H1 (cell line): ENCODE results near the gene RADIL. TPM values are rescaled to one million over a fixed set of nuclear protein-coding genes. Genes with fewer than 3 reads are reported as not detected.

Source experiments
- CTCF ChIA-PET: fragments of 300-600 bp; sonication (Branson Sonifier 250); formaldehyde crosslinking; loops from one replicate; lab custom pipeline; 2021; ENCODE audit not compliant: partially characterized antibody; lab: Charles Lee
- POLR2A ChIA-PET: fragments of 300-600 bp; sonication (Branson Sonifier 250); formaldehyde crosslinking; loops from one replicate; lab custom pipeline; 2021; ENCODE audit warnings: inconsistent platforms; ENCODE audit not compliant: partially characterized antibody; lab: Charles Lee
- DNase-seq, 2 experiments: peaks; one replicate each; pipeline versions ENCODE4 v3.0.0 to v3.0.0-alpha.2; 2010 to 2022; ENCODE audit warnings: low spot score in 2 of 2, low read depth in 1 of 2, mixed read lengths in 1 of 2
- FAIRE-seq: peaks from 2 replicates; lab custom pipeline; 2011; peaks lifted over from hg19 to GRCh38; lab: Jason Lieb, UNC
- H2AFZ ChIP-seq: 2 replicates; pipeline ENCODE4 v1.8.1; 2012; ENCODE audit warnings: low read length, inconsistent platforms
- H2AK5ac ChIP-seq: 2 replicates; pipeline ENCODE4 v1.6.1; 2013; ENCODE audit warnings: low read depth, low read length
- H2BK120ac ChIP-seq: replicated peaks from 2 replicates; pipeline ENCODE3; 2013; ENCODE audit warnings: low read depth, low read length, inconsistent platforms
- H2BK12ac ChIP-seq: 2 replicates; pipeline ENCODE4 v1.6.1; 2013; ENCODE audit warnings: low read depth, low read length
- H2BK15ac ChIP-seq: 2 replicates; pipeline ENCODE4 v1.6.1; 2013; ENCODE audit warnings: low read length
- H2BK20ac ChIP-seq: 2 replicates; pipeline ENCODE4 v1.6.1; 2013; ENCODE audit warnings: low read length
- H2BK5ac ChIP-seq: 2 replicates; pipeline ENCODE4 v1.6.1; 2013; ENCODE audit warnings: low read depth, low read length
- H3K14ac ChIP-seq: 2 replicates; pipeline ENCODE4 v1.6.1; 2013; ENCODE audit warnings: inconsistent platforms; ENCODE audit not compliant: insufficient read length
- H3K18ac ChIP-seq: 2 replicates; pipeline ENCODE4 v1.6.1; 2013; ENCODE audit warnings: low read length; ENCODE audit errors: extremely low read depth
- H3K23ac ChIP-seq: 2 replicates; pipeline ENCODE4 v1.6.1; 2013; ENCODE audit warnings: inconsistent platforms; ENCODE audit not compliant: insufficient read length
- H3K23me2 ChIP-seq: 2 replicates; pipeline ENCODE4 v1.6.1; 2013; ENCODE audit warnings: low read depth, low read length
- H3K27ac ChIP-seq: 2 replicates; pipeline ENCODE4 v1.6.1; 2011; ENCODE audit warnings: low read depth, low read length, inconsistent platforms
- H3K27me3 ChIP-seq, 4 experiments: replicated peaks in 1 of 4; 1 replicate in 1 of 4; 2 replicates in 3 of 4; pipeline versions ENCODE4 v1.6.1 to v1.8.1; 2011 to 2013; ENCODE audit warnings: low read length in 3 of 4, mild to moderate bottlenecking in 3 of 4, inconsistent platforms in 2 of 4, mixed read lengths in 2 of 4, moderate library complexity in 1 of 4; ENCODE audit not compliant: control insufficient read depth in 3 of 4, insufficient read depth in 3 of 4; ENCODE audit errors: extremely low read depth in 1 of 4
- H3K36me3 ChIP-seq, 4 experiments: 2 replicates each; pipeline versions ENCODE4 v1.6.1 to v1.8.1; 2011 to 2013; ENCODE audit warnings: mild to moderate bottlenecking in 4 of 4, low read length in 3 of 4, moderate library complexity in 2 of 4, control low read depth in 1 of 4, inconsistent platforms in 1 of 4; ENCODE audit not compliant: insufficient read depth in 4 of 4, control insufficient read depth in 2 of 4
- H3K4ac ChIP-seq: replicated peaks from 2 replicates; pipeline ENCODE3; 2013; ENCODE audit warnings: low read length, low read depth, mixed read lengths, inconsistent platforms; ENCODE audit not compliant: insufficient read length
- H3K4me1 ChIP-seq, 4 experiments: replicated peaks in 1 of 4; 1 replicate in 1 of 4; 2 replicates in 3 of 4; pipeline versions ENCODE4 v1.6.1 to v1.8.1; 2011 to 2013; ENCODE audit warnings: low read length in 3 of 4, inconsistent platforms in 2 of 4, mixed read lengths in 1 of 4; ENCODE audit not compliant: insufficient read depth in 4 of 4, control insufficient read depth in 3 of 4
- H3K4me2 ChIP-seq, 2 experiments: 2 replicates each; pipeline versions ENCODE4 v1.6.1 to v1.8.1; 2011 to 2013; ENCODE audit warnings: low read depth in 2 of 2, low read length in 2 of 2, control low read depth in 1 of 2, inconsistent platforms in 1 of 2, mild to moderate bottlenecking in 1 of 2; ENCODE audit not compliant: insufficient read depth in 1 of 2
- H3K4me3 ChIP-seq, 4 experiments: fragments of 200-600, 300-600 bp in 1 of 4; sonication (generic), shearing (Covaris generic), sonication (Bioruptor Twin) in 1 of 4; 2 replicates each; pipeline versions ENCODE4 v1.5.1 to v1.8.1; 2011 to 2016; ENCODE audit warnings: low read length in 4 of 4, low read depth in 3 of 4, control low read depth in 2 of 4, inconsistent platforms in 2 of 4, mild to moderate bottlenecking in 2 of 4, mixed read lengths in 1 of 4, moderate library complexity in 1 of 4; ENCODE audit not compliant: insufficient read depth in 2 of 4; ENCODE audit errors: extremely low read depth in 1 of 4
- H3K56ac ChIP-seq: replicated peaks from 2 replicates; pipeline ENCODE3; 2013; ENCODE audit warnings: low read depth, mild to moderate bottlenecking, mixed read lengths, low read length, inconsistent platforms; ENCODE audit not compliant: insufficient read length
- H3K79me1 ChIP-seq: 2 replicates; pipeline ENCODE4 v1.6.1; 2013; ENCODE audit warnings: low read depth, low read length, control low read depth
- H3K79me2 ChIP-seq, 2 experiments: 2 replicates each; pipeline versions ENCODE4 v1.6.1 to v1.8.1; 2012 to 2013; ENCODE audit warnings: low read length in 2 of 2, mild to moderate bottlenecking in 2 of 2, inconsistent platforms in 1 of 2; ENCODE audit not compliant: insufficient read depth in 2 of 2, control insufficient read depth in 1 of 2
- H3K9ac ChIP-seq, 4 experiments: replicated peaks in 1 of 4; 1 replicate in 1 of 4; 2 replicates in 3 of 4; pipeline versions ENCODE4 v1.6.1 to v1.8.1; 2011 to 2013; ENCODE audit warnings: low read depth in 3 of 4, low read length in 3 of 4, control low read depth in 2 of 4, mild to moderate bottlenecking in 2 of 4, moderate library complexity in 2 of 4, inconsistent platforms in 1 of 4; ENCODE audit errors: extremely low read depth in 1 of 4
- H3K9me3 ChIP-seq, 2 experiments: 2 replicates each; pipeline versions ENCODE4 v1.6.1 to v1.8.1; 2012 to 2013; ENCODE audit warnings: mild to moderate bottlenecking in 2 of 2, moderate library complexity in 2 of 2, control low read depth in 1 of 2, inconsistent platforms in 1 of 2, low read depth in 1 of 2, low read length in 1 of 2, mixed read lengths in 1 of 2; ENCODE audit not compliant: insufficient read depth in 2 of 2
- H4K20me1 ChIP-seq, 2 experiments: replicated peaks in 1 of 2; 2 replicates each; pipeline versions ENCODE3 to v1.8.1; 2011 to 2013; ENCODE audit warnings: inconsistent platforms in 2 of 2, low read length in 2 of 2, mild to moderate bottlenecking in 1 of 2; ENCODE audit not compliant: insufficient read depth in 2 of 2, control insufficient read depth in 1 of 2
- H4K5ac ChIP-seq: 2 replicates; pipeline ENCODE4 v1.6.1; 2013; ENCODE audit warnings: low read length, low read depth, mixed read lengths, inconsistent platforms; ENCODE audit not compliant: insufficient read length
- H4K8ac ChIP-seq: 2 replicates; pipeline ENCODE4 v1.8.0; 2013; ENCODE audit warnings: mild to moderate bottlenecking, moderate library complexity, low read length, inconsistent platforms; ENCODE audit not compliant: insufficient read depth; ENCODE audit errors: extremely low read depth
- H4K91ac ChIP-seq: replicated peaks from 2 replicates; pipeline ENCODE3; 2013; ENCODE audit warnings: low read length, mixed read lengths, inconsistent platforms; ENCODE audit not compliant: insufficient read length
- CBX5 ChIP-seq: fragments of 300-800, 300-1000 bp; sonication (generic); IDR thresholded peaks from 2 replicates; pipeline ENCODE4 v1.7.1; 2016; ENCODE audit warnings: antibody characterized with exemption, low read length, low read depth
- CEBPB ChIP-seq: IDR thresholded peaks from 2 replicates; pipeline ENCODE4 v1.6.1; 2012; ENCODE audit warnings: low read depth, low read length
- CTBP2 ChIP-seq: IDR thresholded peaks from 2 replicates; pipeline ENCODE4 v1.7.0; 2011; ENCODE audit warnings: borderline replicate concordance, mild to moderate bottlenecking, moderate library complexity, mixed read lengths, low read length; ENCODE audit not compliant: insufficient read depth, insufficient read length
- EGR1 ChIP-seq: IDR thresholded peaks from 2 replicates; pipeline ENCODE4 v1.6.1; 2011; ENCODE audit warnings: low read depth, low read length, borderline replicate concordance
- HDAC2 ChIP-seq, 2 experiments: fragments of 300-600 bp in 1 of 2; sonication (generic) in 1 of 2; IDR thresholded peaks; 2 replicates each; pipeline ENCODE4 v1.6.1; 2011 to 2012; ENCODE audit warnings: low read depth in 2 of 2, low read length in 2 of 2, mild to moderate bottlenecking in 2 of 2, moderate library complexity in 2 of 2, borderline replicate concordance in 1 of 2, inconsistent platforms in 1 of 2
- SIN3A ChIP-seq, 2 experiments: IDR thresholded peaks in 1 of 2; conservative IDR thresholded peaks in 1 of 2; 2 replicates each; pipeline ENCODE4 v1.6.1; 2011 to 2012; ENCODE audit warnings: low read length in 2 of 2, improper control_type of control experiment in 1 of 2, low read depth in 1 of 2, mild to moderate bottlenecking in 1 of 2
- TAF7 ChIP-seq: optimal IDR thresholded peaks from 2 replicates; pipeline ENCODE3; 2011; ENCODE audit warnings: low read depth, mild to moderate bottlenecking, inconsistent platforms, low read length, moderate library complexity, borderline replicate concordance
- TCF12 ChIP-seq: IDR thresholded peaks from 2 replicates; pipeline ENCODE4 v1.6.1; 2011; ENCODE audit warnings: low read depth, mild to moderate bottlenecking, low read length
- TEAD4 ChIP-seq: IDR thresholded peaks from 2 replicates; pipeline ENCODE4 v1.6.1; 2012; ENCODE audit warnings: low read depth, low read length, inconsistent platforms, mixed read lengths
- WGBS, 2 experiments: shearing (Covaris generic) in 1 of 2; methylation state at CpG; one replicate each; pipeline versions ENCODE4 v1.1.6 to v1.1.7; 2013 to 2015; ENCODE audit warnings: low lambda C conversion rate in 2 of 2, mixed read lengths in 2 of 2, inconsistent platforms in 1 of 2, low coverage in 1 of 2, missing lambda C conversion rate in 1 of 2; ENCODE audit not compliant: insufficient replicate concordance in 2 of 2, insufficient coverage in 1 of 2, insufficient read length in 1 of 2; ENCODE audit errors: extremely low coverage in 1 of 2, missing lambda C conversion rate in 1 of 2; 5-methylcytosine and 5-hydroxymethylcytosine counted together
- polyA plus RNA-seq, 7 experiments: library from polyadenylated mRNA; depleted of rRNA in 3 of 7; stranded (reverse) in 5 of 7; unstranded in 2 of 7; fragments of >200 nt in 5 of 7; fragments of 200-250 nt in 2 of 7; gene quantifications; 1 replicate in 5 of 7; 2 replicates in 1 of 7; 4 replicates in 1 of 7; pipeline versions ENCODE4 v1.2.1 to v1.2.3, GENCODE V29; 2011 to 2013; ENCODE audit warnings: missing spikeins in 2 of 7, mixed read lengths in 2 of 7
- total RNA-seq: library from RNA; stranded (reverse); fragmentation: NEBNext Ultra II Directional; extraction: Animal tissue kit (Norgen Biotek cat#: 25700); gene quantifications from 2 replicates; pipeline ENCODE4 v1.2.1, GENCODE V29; 2021

Gene RADIL
- total and polyA plus RNA-seq, 2 of the 8 experiments (the other 6 are each of a cell fraction or from before 2014, with no cell fraction given), result 5.0 to 5.4 TPM

DNA sequence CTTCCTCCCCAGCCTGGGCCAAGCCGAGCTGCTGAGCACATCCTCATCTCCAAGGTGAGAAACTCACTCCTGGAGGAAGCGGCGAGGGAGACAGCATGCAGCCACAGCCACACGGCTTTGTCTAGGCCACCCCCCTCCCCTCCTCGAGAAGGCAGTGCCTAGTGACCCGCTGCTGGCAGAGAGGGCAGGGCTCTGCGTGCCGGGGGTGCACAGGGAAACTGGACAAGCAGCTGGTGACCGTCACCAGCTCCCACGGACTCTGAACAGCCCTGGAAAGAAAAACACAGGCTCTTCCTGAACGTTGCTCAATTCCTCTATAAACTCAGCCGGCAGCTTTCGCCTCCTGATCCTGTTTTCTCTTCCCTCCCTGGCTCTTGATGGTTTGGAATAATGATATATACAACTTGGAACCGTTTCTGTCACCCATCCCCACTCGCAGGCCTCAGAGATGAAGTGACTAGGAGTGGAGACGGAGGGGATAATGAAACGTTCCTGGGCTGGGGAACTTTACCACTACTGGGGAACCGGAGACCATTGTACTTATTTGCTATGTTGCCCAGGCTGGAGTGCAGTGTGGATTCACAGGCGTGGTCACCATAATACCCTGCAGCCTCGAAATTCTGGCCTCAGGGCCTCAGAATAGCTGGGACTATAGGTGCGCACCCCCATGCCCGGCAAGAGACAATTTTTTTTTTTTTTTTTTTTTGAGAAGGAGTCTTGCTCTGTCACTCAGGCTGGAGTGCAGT lies 41.0 kb downstream of the RADIL start:
- POLR2A ChIA-PET, result no interaction called here

More for the DNA sequence above, 41.0 kb downstream of the RADIL start:
- Histone ChIP-seq H3K14ac (no peak overlapping the region), H3K23ac (no peak overlapping the region), H3K27me3 (no peaks in the 10 kb centered on the region), H2BK120ac (no peak overlapping the region), H2BK15ac (no peak overlapping the region), H3K79me1 (no peaks in the 10 kb centered on the region), H4K5ac (no peak overlapping the region), H4K8ac (no peak overlapping the region), H3K4ac (no peak overlapping the region), H3K23me2 (0 out of 2 replicates have a peak, but pooled peaks cover under 1% of the 10 kb centered on the region), H2AK5ac (no peak overlapping the region), H3K4me2 (no peak overlapping the region), H3K79me2 (no peaks in the 10 kb centered on the region), H3K9ac (no peak overlapping the region), H2AFZ (no peak overlapping the region), H3K9me3 (no peaks in the 10 kb centered on the region), H3K4me3 (no peak overlapping the region), H2BK5ac (no peak overlapping the region), H3K18ac (no peak overlapping the region), H3K4me1 (peaks cover 0 to 2% (median 0%) of the 10 kb centered on the region in 4 experiments; a peak in 1 of 7 replicates), H4K91ac (no peak overlapping the region), H2BK20ac (no peak overlapping the region), H3K56ac (no peak overlapping the region), H2BK12ac (no peak overlapping the region), H3K27ac (no peak overlapping the region), H3K36me3 (no peaks in the 10 kb centered on the region), H4K20me1 (peaks cover 0 to under 1% of the 10 kb centered on the region in 2 experiments)
- TF ChIP-seq HDAC2 (IDR thresholded peaks at IDR 0.05; ENCODE audit: borderline replicate concordance in 1 of 2, low read depth in 2 of 2, low read length in 2 of 2) (no peak), EGR1 (no peak), TAF7 (no peak), CBX5 (no peak), SIN3A (conservative IDR thresholded peaks at IDR 0.05 in 1 of 2, IDR thresholded peaks at IDR 0.05 in 1 of 2; ENCODE audit: low read depth in 1 of 2, low read length in 2 of 2) (no peak), TCF12 (no peak), CEBPB (no peak), CTBP2 (no peak), TEAD4 (no peak)
- WGBS, 2 experiments, result 83% methylated on average over 22 of the region's 22 CpGs; no CpG with 5 or more reads in 1 of the 2 experiments
- DNase-seq (no peak), FAIRE-seq (no peak)
- CTCF ChIA-PET, result interaction anchor here (0.9 to 5.8 kb wide), 5 partner anchors 11 to 242 kb away, joined by 3 to 51 read pairs (median 4); partner anchors contain the start of gene RADIL
